GM04504 (cell line): Measurements from ENCODE around the gene UBE4A.

Experiments used
- DNase-seq: peaks from one replicate; pipeline ENCODE4 v3.0.0-alpha.2; 2012; ENCODE audit warnings: low read depth

The UBE4A gene, protein sequence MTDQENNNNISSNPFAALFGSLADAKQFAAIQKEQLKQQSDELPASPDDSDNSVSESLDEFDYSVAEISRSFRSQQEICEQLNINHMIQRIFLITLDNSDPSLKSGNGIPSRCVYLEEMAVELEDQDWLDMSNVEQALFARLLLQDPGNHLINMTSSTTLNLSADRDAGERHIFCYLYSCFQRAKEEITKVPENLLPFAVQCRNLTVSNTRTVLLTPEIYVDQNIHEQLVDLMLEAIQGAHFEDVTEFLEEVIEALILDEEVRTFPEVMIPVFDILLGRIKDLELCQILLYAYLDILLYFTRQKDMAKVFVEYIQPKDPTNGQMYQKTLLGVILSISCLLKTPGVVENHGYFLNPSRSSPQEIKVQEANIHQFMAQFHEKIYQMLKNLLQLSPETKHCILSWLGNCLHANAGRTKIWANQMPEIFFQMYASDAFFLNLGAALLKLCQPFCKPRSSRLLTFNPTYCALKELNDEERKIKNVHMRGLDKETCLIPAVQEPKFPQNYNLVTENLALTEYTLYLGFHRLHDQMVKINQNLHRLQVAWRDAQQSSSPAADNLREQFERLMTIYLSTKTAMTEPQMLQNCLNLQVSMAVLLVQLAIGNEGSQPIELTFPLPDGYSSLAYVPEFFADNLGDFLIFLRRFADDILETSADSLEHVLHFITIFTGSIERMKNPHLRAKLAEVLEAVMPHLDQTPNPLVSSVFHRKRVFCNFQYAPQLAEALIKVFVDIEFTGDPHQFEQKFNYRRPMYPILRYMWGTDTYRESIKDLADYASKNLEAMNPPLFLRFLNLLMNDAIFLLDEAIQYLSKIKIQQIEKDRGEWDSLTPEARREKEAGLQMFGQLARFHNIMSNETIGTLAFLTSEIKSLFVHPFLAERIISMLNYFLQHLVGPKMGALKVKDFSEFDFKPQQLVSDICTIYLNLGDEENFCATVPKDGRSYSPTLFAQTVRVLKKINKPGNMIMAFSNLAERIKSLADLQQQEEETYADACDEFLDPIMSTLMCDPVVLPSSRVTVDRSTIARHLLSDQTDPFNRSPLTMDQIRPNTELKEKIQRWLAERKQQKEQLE

DNA sequence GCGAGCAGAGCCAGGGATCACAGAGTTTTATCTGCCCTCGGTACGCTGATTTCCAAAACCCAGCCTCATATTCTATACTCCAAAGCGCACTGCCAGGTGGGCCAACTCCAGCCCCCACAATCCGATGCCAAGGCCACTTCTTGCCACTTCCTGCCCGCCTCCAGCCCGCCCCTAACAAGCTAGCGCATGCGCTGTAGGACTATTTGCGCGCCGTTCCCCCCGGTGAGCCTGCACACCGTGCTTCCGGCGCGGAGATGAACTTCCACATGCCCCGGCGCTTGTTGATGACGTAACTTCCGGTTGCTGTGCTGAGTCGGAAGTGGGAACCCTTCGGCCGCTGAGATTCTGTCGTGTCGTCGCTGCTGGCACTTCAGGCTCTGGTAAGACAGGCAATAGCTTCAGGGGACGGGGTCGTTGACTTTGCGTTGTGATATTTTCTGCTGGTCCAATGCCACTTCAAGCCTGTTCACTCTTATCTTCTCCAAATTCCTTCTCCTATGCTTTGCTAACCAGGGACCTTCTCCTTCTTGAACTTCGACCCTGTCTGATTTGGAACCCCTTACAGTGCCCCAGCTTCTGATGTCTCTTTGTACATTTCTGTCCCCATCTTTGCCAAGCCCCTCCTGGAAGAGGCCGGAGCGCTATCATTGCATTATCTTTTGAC, at the start of gene UBE4A:
Gene UBE4A, plus strand, starts transcription at position 306 of the 664 bp plus-strand sequence. CDS start 5,481 bp downstream, outside the sequence.
- peak; percentile 79 for DNase-seq

DNA sequence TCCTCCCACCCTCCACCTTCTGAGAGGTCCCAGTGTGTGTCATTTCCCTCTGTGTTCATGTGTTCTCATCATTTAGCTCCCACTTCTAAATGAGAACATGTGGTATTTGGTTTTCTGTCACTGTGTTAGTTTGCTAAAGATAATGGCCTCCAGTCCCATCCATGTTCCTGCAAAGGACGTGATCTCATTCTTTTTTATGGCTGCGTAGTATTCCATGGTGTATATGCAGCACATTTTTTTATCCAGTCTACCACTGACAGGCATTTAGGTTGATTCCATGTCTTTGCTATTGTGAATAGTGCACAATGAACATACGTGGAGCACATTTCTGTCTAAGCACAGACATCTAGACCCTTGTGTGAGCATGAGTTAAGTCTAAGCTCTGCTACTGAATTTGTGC, 49.1 kb upstream of the UBE4A start:
- no peak for DNase-seq

DNA sequence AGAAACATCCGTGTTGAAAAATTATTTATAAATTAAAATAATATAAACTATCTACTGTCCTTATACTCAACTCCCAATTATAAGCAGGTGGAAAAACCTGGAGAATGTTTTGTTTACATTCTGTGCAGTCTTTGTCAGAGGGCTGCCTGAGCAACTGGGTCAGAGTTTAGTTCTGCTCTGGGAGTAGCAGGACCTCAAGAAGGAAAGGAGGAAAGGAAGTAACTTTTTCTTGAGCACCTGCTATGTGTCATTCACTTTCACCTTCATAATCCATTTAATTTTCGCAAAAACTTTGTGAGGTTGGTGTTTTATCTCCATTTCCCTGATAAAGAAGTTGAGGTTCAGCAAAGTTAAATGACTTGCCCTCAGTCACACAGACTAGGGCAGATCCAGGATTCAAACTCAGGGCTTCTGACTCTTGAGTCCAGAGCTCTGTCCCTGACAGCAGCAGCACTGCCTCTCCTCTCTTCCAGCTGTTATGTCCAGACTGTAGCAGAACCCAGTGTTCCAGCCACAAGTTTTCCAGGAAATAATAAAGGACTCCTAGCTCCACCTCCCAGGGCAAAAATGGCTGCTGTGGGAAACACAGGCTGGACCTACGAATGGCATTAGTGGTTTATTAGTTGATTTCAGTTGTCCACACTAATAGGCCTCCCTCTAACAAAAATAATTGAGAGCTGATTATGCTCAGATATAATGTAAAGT, 48.5 kb upstream of the UBE4A start:
- DNase-seq = no peak

DNA sequence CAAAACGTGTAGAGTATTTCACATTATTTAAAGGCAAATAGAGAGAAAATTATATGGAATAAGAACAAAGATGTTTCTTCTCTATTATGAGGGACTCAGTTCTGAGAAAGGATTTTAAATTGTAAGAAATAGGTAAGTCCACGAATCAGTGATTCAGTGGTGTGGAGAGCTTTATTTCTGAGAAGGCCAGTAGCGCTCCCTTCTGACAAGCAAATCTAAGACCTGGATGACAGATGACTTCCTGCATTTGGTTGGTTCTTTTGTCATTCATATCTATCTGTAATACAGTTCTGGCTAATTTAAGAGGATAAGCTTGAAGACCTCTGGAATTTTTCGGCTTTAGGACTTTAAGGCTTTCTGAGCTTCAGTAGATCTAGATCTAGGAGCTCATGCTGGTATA, 47.9 kb upstream of the UBE4A start:
- DNase-seq = no peak

DNA sequence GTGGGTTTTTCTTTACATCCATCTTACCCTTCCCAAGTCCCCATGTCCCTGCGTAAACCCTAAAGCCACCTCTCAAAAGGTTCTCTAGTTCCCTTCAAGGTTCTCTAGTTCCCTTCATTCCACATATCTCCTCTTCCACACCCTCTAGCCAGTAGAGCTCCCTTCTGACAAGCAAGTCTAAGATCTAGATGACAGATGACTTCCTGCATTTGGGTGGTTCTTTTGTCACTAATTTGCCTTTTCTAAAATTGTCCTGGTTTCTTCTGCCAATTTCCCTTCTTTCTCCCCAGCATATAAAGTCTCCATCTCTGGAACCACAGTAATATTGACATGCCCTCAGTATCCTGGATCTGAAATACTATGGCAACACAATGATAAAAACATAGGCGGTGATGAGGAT, 47.1 kb upstream of the UBE4A start:
- no peak for DNase-seq

DNA sequence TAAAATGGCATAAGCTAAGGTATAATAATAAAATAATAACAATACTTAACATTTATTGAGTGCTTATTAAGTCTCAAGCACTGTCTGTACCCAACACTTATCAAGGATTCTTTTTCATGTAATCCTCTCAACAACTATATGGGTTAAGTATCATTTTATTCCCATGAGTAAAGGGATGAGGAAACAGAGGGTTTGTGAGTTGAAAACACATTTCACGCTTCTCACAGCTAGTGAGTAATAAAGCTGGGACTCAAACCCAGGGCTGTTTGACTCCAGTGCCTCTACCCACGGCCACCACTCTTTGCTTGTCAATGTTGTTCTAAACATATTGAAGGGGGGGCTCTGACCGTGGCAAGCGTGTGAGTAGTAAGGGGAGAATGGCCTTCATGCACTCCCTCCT, 46.2 kb upstream of the UBE4A start:
- no peak for DNase-seq

DNA sequence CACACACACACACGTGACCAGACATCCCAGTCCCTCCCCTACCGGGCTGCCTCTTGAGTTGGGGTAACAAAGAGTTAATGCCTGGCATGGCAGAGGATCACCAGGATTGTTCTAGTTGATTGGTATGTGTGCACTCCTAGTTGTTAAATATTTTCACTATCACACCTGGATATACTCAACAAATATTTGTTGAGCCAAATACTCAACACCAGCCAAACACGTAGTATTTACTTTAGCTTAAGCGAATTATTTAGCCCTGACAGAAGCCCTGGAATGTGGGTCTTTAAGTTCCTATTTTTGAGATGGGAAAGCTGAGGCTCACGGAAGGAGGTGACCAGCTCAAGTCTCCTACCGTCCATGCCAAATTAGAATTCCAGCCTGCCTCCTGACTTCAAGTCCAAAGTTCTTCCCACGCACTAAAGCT, 44.4 kb upstream of the UBE4A start:
- DNase-seq = no peak

DNA sequence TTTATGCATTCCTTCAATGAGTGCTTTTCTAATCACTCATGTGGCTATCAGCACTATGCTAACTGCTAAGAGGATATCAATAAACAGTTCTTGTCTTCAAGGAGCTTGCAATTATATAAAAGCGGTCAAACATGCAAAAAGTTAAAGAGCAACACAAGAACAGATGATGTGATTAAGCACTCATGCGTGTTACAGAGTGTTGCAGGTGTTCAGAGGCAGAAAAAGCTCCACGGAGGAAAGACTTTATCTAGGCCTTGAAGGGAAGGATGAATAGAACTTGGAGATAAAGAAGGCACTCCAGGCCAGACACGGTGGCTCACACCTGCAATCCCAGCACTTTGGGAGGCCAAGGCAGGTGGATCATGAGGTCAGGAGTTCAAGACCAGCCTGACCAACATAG, 41.3 kb upstream of the UBE4A start:
- DNase-seq = no peak

DNA sequence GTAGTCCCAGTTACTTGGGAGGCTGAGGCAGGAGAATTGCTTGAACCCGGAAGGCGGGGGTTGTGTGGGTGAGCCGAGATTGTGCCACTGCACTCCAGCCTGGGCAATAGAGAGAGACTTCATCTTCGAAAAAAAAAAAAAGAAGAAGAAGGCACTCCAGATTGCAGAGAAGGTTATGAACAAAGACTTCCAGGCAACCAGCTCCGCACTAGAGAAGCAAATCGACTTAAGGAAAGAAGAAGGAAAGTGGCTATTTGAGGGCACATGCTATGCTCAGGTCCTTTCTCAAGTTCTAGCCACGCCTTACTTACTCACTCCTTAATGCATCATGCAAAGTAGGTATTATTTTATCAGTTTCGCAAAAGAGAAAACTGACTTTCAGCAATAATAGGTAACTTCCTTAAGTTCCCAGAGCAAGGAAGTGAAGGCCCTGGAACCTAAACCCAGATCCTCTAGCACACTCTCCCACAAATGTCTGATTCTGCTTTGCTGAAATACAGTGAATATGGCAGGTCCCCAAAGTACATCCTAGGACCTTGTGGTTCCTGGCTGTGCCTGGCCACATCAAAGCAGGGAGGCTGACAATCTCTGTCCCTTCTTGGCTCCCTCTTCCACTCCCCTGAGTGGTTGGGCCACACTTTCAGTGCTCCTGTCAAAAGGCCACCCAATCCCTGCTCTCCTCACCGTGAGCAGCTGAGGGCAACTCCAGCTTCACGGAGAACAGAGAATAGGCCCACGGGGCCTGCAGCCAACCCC, 40.6 kb upstream of the UBE4A start:
- no peak for DNase-seq

DNA sequence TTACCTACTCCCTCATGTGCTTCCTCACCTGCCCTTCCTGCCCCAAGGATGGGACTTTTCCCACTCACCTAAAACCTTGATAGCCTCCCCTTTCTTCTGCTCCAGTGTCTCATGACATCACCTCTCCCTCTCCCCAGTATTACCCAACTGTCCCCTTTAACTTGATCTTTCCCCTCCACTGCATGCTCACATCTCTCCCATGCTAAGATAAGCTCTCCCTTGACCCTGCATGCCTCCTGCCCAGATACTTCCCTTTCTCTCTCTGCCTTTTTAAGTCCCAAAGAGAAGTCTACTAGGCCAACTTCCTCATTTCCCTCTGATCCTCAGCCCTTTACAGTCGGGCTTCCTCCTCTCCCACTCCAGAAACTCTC, 40.1 kb upstream of the UBE4A start:
- DNase-seq = no peak

DNA sequence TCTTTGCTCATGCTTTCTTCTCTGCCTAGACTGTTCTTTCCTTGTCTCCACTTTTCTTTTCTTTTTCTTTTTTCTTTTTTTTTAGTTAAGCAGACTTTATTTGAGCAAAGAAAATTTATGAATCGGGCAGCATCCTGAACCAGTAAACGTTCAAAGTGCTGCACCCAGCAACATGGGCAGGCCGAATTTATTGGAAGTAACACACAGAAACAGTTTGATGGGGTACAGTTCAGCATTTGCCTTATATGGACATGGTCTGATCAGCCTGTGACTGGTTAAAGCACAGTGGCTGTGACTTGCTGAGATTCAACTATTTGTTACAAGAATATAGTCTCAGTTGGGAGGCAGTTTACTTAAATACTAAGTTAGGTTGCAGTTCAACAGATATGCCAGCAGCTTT, 38.9 kb upstream of the UBE4A start:
- no peak for DNase-seq

DNA sequence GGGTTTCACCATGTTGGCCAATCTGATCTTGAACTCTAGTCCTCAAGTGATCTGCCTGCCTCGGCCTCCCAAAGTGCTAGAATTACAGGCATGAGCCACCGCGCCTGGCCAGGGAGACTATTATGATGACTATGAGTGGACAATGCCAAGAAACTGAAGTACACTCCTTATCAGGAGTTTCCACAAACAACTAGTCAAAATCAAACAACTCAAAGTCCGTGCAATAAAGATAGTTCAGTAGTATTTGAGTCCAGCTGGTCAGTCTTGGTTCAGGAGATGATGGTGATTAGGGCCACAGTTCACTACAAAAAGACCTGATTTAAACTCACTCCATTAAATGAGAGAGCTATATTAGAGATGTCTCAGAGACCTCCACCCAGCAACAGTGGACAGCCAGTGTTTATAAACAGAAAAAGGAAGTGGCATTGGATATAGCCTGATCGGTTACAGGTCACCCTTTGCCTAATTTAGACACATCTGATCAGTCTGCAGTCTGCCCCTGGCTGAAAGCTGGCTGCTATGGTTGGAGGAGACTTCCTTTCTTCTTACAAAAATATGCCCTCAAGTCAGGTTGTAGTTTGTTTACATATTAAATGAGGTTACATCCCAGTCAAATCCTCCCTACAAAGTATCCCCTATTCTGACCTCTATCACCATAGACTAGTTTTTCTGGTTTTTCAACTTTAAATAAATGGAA, 37.9 kb upstream of the UBE4A start:
- no peak for DNase-seq

DNA sequence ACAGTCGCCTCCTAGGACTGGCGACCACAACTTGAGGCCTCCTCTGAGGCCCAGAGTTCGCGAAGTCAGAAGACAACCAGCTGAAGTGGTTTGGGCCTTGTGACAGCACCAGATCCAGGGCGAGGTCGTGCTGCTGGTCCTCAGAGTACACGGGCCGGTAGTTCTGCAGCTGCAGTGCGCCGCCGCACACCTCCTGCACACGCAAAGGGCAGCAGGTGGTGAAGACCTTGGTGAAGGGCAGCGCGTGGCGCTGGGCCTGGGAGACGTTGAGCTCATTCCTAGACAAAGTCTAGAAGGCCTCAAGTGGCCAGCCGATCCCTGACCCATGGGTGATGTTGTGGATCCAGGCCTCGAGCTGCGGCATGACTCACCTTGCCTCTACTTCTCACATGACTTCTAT, 36.7 kb upstream of the UBE4A start:
- DNase-seq = no peak

DNA sequence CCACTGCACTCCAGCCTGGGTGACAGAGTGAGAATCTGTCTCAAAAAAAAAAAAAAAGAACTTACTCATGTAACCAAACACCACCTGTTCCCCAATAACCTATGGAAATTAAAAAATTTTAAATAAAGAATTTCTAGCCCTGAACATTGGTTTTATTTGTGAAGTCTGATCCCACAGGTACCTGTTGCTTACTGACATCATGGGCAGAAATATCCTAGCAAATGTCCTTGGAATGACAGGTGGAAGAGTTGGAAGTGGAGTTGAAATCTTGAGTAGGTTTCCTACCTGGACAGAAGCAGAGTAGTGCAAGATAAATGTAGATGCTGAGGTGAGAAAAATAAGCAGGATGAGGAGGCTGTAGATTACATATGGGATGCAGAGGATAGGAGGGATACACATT, 34.1 kb upstream of the UBE4A start:
- DNase-seq = no peak

DNA sequence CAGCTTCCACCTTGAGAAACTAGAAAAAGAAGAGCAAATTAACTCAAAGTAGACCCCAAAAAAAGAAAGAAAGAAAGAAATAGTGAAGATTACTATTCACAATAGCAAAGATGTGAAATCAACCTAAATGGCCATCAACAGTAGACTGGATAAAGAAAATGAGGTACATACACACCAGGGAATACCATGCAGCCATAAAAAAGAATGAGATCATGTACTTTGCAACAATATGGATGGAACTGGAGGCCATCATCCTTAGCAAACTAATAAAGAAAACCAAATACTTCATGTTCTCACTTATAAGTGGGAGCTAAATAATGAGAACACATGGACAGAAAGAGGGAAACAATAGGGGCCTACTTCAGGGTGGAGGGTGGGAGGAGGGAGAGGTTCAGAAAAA, 30.7 kb upstream of the UBE4A start:
- no peak for DNase-seq

DNA sequence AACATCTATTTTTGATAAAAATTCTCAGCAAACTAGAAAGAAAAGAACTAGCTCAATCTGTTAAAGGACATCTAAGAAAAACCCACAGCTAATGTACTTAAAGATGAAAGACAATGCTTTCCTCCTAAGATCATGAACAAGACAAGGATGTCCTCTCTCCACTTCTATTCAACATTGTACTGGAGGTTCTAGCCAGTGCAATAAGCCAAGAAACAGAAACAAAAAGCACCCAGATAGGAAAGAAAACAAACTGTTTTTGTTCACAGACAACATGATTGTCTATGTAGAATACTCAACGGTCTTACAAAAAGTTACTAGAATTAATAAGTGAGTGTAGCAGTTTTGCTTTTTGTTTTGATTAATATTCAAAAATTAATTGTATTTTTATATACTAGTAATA, 24.7 kb upstream of the UBE4A start:
- no peak for DNase-seq

DNA sequence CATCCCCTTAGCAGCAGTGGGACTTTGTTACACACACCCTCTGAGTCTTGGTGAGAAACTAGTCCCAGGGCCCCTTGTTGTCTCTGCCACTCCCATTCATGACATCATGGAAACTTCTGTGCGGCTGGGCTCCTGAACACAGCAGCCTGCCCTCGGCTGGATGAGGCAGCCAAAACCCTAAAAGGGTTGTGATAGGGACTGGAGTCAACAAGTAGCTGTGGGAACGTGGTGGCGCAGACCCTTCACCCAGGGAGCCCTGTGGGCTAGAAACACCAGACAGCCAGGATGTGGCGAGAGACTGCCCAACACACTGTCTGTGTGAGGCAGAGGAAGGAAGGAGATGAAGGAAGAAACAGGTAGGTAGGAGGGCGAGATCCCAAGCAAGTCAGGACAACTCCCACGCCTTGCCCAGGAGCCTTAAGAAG, 20.8 kb upstream of the UBE4A start:
- DNase-seq = no peak

DNA sequence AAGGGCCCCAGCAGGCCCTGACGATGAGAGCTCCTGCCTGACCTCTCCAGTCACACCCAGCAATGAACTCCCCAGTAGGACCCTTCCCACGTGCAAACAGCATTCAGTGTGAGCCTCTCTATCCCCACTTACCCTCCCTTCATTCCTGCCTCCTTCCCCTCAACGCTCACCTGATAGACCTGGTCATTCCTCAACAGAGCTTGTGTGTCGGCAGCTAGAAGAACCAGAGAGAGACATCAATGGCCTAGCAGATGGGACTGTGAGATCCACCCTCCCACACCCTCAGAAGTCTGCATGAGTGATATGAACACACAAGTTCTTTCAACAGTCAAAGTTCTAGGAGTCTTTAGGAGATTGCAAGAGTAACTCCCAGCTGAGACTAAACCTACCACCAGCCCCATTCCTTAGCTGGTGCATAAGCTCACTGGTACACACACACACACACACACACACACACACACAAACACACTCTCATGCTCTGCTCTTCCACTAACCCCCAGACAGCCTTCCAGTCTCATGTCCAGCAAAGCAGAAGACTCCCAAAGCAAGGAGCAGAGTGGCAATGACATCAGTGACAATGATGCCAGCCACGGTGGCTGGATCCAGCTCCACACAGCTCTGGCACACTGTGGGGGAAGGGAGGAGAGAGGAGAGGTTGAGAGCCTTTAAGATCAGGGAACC, 20.0 kb upstream of the UBE4A start:
- DNase-seq = no peak

DNA sequence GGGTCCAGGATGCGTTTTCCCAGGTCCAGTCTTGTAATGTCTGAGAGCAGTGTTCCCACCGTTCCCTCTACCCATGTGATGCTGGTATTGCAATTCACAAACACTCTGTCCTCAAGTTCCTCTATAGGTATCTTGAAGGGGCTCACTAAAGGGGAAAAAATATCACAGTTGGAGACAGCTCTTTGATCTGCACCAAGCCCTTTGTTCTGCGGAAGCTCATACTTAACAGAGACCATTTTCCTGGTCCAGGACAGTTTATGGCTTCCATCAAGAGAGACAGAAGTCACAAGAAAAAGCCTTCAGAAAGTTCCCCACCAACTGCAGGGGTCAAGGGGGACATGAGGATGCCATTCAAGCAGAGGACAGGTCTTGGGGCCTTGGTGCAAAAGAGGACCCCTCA, 19.0 kb upstream of the UBE4A start:
- no peak for DNase-seq

DNA sequence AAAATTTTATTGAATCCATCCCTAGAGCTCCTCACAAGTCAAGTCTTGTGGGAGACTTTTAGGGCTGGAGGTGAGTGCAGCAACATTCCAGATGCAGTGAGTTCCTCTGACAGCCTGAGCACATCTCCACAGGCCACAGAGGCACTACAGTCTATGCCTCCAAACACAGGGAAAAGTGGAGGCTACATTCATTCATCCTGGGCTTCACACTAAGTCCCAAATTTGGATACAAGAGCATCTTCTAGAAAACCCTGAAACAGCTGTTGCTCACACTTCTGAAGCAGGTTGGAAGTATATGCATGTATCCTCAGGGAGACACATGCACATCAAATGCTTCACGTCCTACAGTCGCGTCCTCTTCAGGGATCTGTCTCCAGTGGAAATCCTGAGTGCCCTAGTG, 18.1 kb upstream of the UBE4A start:
- DNase-seq = no peak
